HG03442 (cell line): Measurements from ENCODE around the gene PRLR.
"Not testable (repeated sequence)": the region's sequence is repeated elsewhere in the genome, so short reads cannot be mapped to it uniquely, and the experiment has no call there.

Experiments
- ATAC-seq: cut with Tn5 transposase; IDR thresholded peaks from one replicate; pipeline ENCODE4 v1.9.1; 2021; ENCODE audit warnings: mild to moderate bottlenecking, moderate library complexity; ENCODE audit not compliant: unreplicated experiment

Gene PRLR

DNA sequence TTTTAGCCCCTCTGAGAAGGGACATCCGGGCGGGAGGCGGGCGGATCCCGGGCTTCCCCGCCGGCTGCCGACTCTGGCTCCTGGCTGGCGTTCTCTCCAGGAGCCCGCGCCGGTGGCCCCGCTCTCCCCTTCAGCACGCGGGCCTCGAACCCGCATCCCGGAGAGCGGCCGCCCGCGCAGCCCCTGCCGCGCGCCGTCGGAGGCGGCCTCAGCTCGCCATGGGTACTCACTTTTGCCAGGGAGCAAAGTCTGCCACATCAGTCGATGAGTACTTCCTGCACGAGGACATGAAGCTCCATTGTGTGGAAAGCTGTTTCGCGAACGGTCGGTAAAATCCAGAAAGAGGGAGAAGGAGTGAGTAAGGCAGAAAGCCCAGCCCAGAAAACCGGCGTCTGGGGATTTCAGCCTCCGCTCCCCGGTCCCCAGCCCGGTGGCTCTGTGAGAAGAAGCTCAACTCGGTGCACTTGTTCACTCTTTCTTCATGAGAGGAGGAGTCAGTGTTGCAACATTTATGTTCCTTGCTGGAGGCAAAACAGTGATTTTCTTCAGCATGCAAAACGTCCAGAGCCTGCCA lies at the start of gene PRLR:
TSS of gene PRLR (minus strand) at position 450 of the 574 bp plus-strand sequence. CDS start 140,867 bp downstream, outside the sequence.
- ATAC-seq = peak; percentile 32

DNA sequence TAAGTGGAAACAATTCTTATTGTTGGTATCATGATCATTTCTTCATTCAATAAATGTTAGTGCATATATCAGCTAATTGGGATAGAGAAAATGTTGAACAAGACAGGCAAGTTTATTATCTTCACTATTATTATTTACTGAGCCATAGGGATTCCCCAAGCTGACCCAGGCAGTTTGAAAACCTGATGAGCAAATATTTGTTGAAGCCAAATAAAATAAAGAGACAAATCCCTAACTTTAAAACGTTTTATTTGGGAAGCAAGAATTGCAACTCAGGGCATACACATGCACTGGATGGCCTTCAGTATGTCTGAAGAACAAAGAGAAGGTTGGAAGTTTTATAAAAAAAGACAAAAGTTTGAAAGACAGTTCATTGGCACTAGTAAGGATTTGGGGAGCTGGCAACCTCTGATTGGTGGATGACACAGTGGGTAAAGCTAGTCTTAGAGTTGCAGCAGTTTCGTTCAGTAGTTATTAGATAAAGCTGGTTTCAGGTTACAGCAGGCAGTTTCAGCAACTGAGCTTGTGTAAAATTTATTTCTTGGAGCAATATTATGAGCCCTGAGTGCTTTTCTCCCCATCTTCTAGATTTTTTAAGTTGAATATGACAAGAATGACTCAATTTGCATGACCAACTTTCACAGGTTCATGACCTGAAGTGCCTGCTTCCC lies 44.7 kb upstream of the PRLR start:
- ATAC-seq = no peak

DNA sequence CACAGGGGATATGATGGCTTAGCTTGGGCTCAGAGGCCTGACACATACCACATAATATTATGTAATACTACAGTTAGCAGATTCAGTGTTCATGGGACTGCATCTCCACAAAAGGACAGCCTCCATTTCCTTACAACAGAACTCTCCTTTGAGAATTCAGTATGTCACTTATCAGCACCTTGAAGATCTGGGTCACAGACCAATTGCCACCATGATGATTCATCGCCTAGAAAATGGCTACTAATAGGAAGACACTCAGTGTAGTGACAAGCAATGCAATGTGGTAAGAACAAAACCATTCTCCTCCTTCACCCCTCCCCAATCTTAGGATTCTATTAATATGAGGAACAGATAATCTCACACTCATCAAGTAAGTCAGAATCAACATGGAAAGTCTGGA lies 38.7 kb upstream of the PRLR start:
- ATAC-seq = no peak

DNA sequence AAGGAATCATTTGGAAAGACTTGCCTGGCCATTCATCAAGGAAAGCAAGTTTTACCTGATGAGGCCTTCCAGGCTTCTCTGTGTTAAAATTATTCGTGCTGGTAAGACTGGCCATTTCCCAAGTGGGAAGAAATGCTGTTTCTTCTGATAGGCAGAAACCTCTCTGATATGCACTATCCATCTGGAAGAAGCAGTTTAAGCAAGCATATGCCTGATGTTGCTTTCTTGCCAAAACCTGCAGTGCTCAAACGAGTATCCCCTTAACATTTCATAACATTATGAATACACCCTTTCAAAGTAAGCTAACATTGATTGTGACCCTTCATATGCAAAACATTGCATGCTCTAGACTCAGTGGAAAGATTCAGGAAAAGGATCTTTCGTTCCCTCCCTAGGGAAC lies 36.0 kb upstream of the PRLR start:
- ATAC-seq = no peak

DNA sequence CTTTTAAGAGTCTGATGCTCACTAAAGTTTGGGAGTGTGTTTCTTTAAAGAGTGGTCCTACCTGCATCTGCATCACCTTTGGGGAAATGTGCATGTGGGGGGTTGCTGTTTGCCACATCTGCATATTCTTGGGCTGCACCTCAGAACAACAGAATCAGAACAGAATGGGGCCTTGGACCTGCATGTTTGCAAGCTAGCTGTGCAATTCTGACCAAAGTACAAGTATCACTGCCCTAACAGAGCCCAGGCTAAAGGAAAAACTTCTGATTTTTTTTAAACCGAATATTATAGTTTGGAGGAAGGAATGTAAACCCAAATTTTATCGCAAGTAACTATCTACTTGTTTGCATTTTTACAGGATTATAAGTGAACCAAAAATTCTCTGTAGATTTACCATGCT lies 34.2 kb upstream of the PRLR start:
- no peak for ATAC-seq

DNA sequence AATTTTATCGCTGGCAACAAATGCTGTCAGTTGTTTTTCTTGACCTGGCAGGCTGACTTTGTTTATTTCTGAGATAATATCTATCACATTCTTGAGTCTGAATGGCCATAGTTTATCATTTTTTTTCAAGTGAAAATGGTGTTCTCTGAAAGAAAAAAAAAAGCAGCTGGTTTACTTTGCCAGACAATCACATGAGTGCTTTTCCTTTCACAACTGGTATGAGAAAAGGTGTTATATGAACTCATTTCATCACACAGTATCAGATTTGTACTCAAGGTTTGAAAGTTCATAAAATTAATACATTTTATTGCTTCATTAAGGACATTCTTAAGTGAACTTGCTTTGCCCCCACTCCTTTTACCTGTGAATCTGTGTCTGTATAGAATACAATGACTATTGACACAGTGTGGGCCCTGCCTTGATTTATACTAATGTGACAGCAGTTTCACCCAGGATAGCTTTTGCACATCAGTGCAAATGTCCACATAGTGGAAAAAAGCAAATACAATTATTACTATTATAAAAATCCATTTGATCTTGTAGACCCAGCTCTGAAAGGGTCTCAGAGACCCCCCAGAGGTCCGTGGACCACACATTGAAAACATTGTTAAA lies 33.1 kb upstream of the PRLR start:
- no peak for ATAC-seq

DNA sequence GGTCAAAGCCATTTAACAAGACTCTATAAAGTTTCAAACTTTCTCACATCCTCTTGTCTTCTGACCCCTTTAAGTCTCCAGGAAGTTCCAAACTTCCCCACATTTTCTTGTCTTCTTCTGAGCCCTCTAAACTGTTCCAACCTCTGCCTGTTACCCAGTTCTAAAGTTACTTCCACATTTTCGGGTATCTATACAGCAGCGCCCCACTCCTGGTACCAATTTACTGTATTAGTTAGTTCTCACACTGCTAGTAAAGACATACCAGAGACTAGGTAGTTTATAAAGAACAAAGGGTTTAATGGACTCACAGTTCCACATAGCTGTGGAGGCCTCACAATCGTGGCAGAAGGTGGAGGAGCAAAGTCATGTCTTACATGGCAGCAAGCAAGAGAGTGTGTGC lies 23.3 kb upstream of the PRLR start:
- no peak for ATAC-seq

DNA sequence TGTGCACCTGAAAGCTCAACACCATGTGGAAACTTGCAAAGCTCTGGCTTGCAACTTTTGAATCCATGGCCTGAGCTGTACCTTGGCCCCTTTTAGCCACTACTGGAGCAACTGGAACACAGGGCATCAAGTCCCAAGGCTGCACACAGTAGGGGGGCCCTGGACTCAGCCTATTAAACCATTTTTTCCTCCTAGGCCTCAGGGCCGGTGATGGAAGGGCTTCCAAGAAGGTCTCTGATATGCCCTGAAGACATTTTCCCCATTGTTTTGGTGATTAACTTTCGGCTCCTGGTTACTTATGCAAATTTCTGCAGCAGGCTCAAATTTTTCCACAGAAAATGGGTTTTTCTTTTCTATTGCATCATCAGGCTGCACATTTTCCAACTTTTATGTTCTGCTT lies 22.7 kb upstream of the PRLR start:
- no peak for ATAC-seq

DNA sequence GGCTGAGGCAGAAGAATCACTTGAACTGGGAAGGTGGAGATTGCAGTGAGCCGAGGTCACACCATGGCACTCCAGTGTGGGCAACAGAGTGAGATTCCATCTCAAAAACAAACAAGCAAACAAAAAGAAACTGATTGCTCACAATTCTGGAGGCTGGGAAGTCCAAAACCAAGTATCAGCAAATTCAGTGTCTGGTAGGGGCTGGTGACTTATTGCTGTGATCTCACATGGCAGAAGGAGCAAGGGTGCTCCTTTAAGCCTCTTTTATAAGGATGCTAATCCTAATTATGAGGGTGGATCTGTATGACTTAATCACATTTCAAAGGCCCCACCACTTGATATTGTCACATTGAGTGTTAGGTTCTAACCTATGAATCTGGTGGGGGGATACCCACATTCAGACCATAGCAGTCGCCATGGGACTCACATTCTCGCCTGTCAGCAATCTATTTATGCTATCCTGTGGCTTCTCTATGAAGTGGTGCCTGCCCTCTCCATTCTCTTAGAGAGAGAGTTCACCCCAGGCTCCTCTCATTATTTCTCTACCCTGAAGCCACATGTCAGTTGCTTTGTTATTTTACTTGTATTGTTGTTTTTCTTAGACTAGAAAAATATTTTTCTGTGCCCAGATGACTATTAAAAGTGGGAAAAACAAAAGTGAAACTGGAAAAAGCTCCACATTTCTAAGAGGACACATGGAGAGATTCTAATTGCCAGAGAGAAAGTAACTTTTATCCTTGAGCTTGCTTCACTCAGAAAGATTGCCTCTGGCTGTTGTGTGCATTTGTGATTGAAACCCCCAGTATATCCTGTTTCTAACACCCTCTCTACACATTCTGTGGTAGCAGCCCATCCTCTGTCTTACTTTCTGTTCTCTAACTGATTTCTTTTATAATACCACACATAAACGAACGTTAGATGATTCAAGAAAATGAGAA lies 18.8 kb upstream of the PRLR start:
- no peak for ATAC-seq

DNA sequence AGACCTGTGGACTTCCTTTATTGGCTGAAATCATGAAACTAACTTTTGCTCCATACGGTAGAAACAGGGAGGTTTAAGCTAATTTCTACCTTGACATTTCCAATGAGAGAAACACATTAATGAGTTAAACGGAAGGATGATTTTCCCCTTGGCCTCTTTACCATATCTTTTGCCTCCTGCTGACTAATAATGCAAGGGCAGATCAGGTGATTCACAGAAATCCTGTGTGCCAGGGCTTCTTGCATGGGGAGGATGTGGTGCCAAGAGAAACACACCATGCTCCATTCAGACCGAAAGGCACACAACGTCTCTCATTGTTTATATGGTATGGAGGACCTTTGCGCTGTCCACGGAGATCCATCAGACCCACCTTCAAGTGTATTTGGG lies 17.4 kb upstream of the PRLR start:
- peak; percentile 40 for ATAC-seq

DNA sequence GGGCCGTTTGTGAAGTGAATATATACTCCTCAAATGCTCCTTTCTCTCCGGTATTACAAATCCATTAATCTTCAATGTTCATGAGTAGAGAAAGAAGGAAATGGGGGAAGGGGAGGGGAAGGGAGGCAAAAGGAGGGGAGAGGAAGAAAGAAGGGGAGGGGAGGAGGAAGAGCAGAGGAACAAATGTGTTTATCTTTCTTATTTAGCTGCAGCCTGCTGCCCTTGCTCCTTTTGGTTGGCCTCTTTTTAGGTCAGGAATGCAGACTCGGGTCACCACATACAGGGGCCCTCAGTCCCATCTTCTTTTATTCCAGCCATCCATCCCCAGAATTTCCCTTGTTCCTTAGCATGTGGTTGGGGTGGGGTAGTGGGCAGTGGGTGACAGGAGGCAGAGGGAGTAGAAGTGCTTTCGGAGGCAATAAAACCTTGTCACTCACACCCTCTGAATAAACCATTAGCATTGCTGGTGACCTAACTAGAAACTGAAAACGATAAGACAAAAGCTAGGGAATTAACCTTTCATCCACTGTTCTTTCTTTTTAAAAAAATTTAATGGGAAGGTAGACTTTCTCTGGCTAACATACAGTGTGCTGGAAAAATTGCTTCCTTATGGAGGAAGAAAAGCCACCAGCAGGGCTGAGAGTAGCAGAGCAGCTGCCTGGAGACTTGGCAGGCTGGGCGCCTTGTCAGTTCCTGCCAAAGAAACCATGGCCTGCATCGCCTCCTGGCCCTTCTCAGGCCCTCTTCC lies 16.8 kb upstream of the PRLR start:
- peak; percentile 48 for ATAC-seq

DNA sequence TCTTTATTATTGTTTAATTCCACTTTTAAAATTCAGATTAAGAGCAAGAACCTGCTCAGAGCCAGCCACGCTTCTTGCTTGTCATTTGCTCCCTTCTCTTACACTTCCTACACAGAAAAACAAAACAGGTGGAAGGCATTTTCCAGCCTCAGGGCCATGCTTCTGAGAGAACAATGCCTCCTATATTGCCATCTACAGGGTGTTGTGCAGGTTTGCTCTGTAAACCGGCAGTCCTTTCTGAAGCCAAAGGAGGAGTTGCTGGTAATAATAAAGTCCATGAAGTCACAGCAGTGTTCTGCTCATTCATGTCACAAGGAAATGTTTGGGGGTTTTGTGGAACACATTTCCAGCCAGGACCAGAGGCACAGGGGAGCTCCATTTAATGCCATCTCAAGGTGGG lies 16.1 kb upstream of the PRLR start:
- no peak for ATAC-seq

DNA sequence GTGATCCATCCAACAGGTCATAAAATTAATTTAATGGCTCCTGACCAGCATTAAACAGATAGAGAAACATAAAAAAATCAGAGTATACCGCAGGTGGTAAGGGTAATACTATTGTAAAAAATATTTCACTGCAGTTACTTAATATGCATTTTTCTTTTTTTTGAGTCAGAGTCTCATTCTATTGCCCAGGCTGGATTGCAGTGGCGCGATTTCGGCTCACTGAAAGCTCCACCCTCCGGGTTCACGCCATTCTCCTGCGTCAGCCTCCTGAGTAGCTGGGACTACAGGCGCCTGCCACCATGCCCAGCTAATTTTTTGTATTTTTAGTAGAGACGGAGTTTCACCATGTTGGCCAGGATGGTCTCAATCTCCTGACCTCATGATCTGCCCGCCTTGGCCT lies 15.1 kb upstream of the PRLR start:
- ATAC-seq = not testable (repeated sequence)

DNA sequence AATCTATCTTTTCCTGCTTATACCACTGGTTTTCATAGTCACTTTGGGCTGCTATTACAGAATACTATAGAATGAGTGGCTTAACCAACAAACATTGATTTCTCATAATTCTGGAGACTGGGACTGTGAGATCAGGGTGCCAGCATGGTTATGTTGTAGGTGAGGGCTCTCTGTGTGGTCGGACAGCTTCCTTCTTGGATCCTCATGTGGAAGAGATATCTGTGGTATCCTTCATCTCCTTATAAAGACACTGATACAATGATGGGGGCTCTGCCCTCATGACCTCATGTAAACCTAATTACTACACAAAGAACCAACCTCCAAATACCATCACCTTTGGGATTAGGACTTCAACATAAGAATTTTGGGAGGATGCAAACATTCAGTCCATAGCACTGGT lies 13.9 kb upstream of the PRLR start:
- no peak for ATAC-seq

DNA sequence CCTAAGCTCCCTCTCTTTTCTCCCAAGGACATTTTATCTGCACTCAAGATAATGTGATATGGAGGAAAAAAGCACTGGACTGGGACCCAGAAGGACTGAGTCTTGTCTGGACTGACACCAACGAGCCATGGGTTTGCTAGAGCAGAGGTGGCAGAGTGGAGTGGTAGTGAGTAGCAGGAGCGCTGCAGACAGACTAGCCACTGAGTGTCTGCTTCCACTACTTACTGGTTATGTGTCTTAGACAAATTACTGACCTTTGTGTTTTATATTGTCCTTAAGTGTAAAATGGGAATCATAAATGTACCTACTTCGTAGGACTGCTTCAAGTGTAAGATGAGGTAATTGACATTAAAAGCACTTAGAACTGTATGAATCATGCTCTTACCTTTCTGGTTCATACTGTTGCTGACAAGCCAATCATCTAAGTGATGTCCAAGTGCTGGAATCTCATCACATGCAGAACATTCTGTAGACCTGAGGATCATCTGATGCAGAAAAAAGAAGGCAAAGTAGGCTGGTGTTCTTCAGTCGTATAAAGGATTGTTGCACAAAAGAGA lies 12.5 kb upstream of the PRLR start:
- no peak for ATAC-seq

DNA sequence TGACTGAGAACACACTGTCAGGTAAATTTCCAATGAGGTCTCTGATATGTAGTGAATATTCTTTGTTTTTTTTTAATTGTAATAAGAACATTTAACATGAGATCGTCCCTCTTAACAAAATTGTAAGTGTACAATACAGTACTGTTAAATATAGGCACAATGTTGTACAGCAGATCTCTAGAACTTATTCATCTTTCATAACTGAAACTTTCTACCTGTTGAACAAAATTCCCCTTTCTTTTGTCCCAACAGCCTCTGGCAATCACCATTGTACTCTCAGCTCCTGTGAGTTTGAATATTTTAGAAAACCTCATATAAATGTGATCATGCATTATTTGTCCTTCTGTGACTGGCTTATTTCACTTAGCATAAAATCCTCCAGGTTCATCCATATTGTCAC lies 10.6 kb upstream of the PRLR start:
- ATAC-seq = no peak

DNA sequence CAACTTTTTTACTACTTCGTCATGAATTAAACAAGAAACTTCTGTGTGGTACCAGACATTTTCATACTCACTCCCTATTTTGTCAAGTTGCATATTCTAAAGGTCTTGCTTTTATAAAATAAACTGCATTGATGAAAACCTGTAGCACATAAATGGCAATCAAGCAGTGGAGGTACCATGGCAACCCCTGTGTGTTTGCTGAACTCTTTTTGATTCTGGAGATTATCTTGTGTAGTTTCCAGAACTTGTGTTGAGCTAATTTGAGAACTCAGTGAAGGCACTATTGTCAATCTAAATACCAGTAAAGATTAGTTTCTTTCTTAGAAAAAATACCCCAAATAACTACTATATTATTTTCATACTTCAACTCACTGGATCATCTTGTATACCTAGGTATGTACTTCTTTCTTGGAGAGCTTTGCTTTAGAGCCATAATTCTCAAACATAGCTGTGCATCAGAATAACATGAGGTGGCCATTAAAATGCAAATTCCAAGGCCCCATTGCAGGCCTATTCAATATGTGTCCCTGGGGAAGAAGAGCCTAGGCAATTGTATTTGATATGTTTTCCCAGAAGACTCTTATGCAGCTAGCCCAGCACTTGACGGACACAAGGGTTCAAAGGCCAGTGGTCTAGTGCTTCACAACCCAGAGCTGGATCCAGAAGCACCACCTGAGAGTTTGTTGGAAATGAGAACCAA lies 9.8 kb upstream of the PRLR start:
- ATAC-seq = no peak

DNA sequence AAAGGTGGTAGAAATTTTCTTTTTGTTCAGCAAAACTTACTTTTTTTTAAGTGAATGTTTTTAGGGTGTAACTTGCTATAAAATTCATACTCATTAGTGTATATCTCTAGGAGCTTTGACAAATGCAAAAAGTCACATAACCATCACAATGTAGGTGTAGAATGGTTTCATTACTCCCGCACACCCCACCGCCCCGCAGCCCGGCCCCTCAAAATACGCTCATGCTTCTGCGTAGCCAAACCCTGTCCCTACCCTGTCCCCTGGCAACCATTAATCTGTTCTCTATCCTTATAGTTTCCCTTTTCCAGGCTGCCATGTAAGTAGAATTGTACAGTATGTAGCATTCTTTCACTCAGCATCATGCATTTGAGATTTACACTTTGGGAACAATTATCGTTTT lies 9.2 kb upstream of the PRLR start:
- ATAC-seq = no peak

DNA sequence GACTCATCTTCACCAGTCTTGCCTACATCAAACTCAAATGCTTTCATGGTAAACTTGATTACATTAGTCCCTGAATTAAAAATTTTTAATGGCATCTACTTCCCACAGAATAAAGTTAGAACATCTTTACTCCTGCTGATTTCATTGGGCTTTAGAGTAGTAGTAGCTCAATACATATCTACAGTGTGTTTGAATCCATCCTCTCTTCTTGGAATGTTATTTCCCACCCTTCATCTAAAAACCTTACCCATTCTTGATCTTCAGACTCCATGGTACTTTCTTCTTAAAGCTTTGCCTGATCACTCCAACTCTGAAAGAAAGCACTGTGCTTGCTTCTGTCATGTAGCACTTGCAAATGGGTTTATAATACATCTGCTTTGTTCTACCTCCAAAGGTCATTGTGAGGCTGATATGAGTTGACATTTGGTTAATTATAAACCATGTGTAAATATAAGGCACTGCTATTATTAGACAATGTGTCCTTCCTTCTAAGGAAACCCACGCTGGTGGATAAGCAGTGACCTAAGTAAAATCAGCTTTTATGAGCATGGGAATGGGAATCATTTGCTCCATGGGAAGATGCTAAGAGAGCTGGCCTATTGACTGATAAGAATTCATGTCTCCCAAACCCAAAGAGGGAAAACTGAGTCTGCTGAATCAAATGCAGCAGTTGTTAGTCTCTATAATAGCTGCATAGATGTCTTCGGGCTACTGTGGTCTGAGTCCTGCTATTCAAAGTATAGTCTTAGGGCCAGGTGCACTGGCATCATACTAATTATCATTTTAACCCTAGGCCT lies 7.5 kb upstream of the PRLR start:
- no peak for ATAC-seq
